ENCODE measurements around the gene GALNT12.

Gene GALNT12

DNA sequence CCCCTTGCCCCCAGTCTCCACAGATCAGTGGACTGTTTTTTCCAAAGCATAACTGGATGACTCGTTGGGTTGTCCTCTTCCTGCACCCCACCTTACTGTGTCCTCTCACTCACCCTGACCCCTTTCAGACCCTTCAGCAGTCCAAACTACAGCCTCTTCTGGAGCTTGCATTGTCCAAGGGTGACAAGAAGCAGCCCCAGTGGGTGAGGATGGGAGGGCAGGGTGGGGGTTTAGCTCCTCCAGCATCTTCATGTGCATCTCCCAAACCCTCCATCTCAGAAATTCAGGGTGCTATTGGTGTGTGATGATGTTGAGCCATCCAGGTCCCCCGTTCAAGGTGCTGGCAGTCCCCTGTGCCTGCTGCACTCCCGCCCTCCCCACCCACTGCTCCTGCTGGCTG lies 73.9 kb downstream of the GALNT12 start:
- DNase-seq (ENCODE audit: low read depth): no peak

DNA sequence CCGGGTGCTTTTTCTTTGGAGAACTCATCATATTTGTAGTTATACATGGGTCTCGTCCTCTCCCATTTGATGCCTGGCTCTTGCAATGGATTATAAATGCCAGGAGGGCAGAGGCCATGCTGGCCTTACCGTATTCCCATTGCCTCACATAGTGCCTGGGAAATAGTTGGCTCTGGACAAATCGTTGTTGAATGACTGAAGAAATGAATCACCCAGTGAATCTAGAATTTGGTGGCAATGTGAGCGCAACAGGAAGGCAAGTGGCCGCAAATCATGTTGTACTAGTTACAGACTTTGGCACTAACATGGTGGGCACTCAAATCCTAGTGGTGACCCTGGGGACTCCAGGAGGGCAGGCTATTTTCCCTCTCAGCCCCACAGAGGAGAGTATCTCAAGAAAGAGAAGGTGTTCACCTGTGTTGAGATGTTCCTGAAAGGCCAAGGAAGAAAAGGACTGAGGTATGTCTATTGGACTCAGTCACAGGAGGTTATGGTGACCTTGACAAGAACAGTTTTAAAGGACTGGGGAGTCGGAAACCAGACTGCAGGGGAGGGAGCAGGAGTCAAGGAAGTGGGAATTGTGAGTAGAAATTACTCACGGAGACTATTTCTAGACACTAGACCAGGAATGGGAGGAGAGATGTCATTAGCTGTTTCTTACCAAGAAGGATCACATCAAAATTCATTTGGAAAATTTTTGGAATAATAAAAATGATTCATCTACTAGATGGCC lies 74.5 kb downstream of the GALNT12 start:
- no peak for DNase-seq (ENCODE audit: low read depth)

DNA sequence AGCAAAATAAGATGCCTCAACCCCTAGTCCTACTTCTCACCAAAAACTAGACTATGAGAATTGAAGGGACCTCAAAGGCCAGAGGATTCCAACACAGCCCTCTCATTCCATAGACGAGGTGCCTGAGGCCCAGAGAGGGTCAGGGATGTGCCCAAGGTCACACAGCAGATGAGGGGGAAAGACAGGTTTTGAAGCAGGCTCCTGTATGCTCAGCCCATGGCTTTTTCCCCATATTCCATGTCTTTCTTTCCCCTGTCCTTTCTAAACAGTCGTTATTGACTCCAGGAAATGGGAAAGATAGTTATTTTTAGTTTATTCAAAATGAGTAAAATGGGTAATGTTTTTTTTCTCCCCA lies 75.1 kb downstream of the GALNT12 start:
- DNase-seq (ENCODE audit: low read depth): no peak

DNA sequence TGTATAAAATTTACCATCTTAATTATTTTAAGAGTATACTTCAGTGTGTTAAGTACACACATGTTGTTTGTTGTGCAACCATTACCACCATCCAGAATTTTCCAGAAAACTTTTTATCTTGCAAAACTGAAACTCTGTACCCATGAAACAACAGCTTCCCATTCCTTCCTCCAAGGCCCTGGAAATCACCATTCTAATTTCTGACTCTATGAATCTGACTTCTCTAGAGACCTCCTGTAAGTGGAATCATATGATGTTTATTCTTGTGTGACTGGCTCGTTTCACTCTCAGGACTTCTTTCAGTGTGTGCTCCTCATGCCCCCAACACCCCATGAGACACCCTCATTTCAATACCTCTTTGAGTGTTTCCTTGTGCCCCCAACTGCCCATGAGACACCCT lies 75.8 kb downstream of the GALNT12 start:
- DNase-seq (ENCODE audit: low read depth): no peak

DNA sequence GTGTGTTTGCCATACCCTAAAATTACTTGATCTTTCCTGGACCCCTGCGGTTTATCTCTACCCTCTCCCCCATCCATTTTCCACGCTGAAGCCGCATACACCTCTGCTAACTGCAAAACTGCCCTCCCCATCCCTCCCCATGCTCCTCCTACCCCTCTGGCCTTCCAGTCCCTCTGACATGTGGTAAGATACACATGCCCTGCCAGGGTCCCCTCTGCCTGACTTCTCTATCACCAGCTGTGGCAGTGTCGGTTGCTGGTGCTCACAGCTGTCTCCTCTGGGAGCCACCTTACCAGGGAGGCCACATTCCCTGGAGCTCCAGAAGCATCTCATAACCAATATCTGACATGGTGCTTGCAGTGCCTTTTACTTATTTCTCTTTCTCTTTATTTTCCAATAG lies 77.4 kb downstream of the GALNT12 start:
- no peak for DNase-seq (ENCODE audit: low read depth)

DNA sequence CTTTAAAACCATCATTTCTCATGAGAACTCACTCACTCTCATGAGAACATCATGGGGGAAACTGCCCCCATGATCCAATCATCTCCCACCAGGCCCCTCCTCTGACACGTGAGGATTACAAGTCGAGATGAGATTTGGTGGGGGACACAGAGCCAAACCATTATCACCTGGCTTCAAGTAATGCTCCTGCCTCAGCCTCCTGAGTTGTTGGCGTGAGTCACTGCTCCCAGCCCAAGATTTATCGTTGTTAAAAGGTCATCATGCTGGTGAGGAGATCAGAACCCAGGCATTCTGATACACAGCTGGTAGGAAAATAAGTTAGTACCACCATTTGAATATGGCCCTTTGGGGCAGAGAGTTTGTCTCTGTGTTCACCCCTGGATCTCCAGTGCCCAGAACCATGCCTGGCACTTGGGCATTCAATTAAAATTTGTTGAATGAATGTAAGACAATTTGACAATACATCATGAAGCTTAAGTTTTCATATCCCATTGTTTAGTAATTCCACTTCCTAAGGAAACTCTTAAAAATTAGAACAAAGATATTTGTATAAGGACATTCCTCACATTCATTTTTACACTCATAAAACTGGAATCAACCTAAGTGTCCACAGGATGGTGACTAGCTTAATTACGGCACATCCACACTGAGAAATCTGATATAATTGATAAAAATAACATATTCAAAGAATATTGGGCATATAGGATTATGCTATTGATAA lies 78.3 kb downstream of the GALNT12 start:
- DNase-seq (ENCODE audit: low read depth): no peak

DNA sequence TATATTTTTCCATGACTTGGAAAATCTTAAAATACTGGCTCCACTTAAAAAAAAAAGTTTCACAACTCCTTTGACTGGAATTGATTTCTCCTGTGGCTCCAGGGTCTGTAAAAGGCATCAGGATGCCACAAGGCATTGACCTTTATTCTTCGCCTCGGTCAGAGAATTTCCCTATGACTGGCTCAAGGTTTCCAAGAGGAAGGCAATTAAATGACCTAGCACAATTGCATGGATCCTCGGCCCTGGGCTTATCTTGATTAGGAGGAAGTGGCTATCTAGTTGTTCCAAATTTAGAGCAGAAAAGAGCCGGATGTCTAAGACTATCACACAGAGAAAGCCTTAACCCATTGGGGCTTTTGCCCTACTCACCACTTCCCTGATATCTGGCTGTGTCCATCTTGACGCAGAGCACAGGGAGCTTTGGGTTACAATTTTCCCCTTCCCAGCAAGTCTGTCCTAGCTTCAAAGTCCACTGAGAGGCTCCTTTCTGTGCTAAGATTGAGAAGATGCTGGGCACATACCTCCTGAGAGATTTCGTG lies 79.3 kb downstream of the GALNT12 start:
- DNase-seq (ENCODE audit: low read depth): no peak

DNA sequence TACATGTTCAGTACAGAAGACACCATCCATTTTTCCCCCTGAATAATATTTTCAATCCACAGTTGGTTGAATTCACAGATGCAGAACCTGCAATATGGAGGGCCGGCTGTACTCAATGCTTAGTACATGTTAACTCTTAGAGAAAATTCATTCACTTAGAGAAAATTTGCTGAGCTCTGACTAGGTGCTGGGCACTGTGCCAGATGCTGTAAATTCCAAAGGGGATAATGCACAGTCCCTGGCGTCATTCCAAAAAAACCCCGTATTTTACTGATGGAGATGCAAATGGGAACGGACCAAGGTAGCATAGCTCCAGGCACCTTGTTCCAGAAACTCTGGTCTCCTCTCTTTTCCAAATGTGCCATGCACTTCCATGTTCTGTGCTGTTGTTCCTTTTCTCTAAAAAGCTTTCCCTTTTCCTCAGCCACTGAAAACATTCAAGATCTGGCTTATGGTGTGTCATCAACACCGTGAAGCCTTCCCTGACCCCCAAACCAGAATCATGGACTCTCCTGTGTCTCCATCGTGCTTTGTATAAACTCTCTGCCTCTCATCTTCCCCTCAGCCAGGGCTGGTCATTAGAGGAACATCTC lies 80.5 kb downstream of the GALNT12 start:
- DNase-seq (ENCODE audit: low read depth): no peak

DNA sequence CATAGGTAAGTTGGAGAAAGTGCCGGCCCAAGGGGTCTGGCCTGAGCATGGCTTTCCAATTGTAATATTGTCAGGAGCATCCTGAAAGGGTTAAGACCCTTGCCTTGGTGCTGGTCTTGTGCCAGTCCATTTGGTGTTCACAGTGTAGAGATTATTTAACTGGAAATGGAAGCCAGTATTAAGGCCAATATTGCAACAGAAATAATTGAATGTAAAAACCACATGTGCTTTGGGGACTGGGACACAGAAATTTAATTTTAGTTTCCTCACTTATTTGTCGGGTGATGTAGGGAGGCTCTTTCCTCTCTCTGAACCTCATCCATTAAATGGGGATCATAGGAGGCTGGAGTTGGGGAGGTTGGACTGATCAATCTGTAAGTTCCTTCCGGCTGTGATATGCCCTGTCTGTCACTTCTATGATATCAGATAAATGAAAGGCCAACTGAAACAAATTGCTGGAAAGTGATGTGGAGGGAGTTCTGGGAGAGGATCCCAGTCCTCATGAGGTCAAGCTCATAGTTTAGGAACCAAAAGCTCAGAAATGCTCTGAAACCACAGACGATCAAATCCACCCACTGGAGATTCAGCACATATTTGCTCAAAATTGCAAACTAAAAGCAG lies 81.4 kb downstream of the GALNT12 start:
- DNase-seq (ENCODE audit: low read depth): no peak

DNA sequence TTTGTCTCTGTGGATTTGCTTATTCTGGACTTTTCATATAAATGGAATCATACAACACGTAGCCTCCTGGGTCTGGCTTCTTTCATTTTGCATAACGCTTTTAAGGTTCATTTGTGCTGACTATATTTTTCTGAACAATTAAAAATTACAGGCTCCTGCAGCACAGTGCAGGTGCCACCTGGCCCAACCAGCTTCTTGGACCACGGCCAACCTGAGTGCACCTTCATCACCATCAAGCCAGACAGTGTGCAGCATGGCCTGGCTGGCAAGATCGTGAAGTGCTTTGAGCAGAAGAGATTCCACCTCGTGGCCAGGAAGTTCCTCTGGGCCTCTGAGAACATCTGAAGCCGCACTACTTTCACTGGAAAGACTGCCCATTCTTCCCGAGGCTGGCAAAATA lies 82.8 kb downstream of the GALNT12 start:
- DNase-seq (ENCODE audit: low read depth): no peak

DNA sequence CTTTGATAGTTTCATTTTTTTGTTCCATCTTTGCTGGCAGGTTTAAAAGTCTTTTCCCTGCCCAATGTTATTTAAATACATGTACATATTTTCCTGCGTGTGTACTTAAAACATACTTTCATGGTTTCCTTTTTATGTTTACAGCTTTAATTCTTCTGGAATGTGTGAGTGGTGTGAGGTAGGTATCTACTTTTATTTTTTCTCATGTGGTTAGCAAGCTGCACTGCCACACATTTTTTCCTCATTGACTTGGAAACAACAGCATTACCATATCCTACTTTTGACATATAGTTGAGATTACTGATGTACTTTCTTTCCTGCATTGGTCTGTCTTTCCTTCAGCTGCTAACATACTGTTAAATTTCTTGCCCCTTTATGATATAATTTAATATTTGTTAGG lies 84.8 kb downstream of the GALNT12 start:
- DNase-seq (ENCODE audit: low read depth): no peak

DNA sequence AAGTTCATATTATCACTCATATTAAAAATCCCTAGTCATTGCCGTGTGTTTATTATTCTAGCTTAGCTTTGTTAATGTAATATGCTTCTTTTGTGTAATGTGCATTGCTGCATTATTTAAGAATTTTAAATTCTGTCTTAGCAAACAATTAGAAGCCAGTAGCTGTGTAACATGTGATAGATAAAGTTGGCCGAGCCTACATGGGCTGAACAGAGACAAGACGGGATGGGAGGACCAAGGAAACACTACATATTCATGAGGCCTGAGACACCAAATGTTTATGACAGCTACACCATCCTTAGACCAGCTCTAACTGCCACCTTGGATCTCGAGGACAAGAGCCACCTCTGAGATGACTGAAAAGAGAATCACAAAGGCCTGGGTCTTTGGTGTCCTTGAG lies 85.2 kb downstream of the GALNT12 start:
- no peak for DNase-seq (ENCODE audit: low read depth)

DNA sequence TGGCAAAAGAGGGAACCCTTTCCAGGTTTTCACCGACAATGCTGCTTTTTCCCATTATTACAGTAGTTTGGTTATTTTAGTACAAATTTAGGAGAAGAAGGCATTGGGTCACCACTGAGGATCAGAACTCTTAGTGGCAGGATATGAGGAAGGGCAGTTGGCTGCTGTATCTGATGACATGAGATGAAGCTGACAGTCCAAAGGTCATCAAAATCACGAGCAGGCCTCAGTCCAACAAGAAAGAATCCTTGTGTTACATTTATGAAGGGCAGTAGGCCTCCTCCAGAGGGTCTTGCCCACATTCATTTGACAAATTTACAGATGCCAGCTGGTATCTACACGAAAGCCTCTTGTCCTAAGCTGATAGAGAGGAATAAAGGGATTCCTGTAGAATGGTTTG lies 86.7 kb downstream of the GALNT12 start:
- DNase-seq (ENCODE audit: low read depth): no peak

DNA sequence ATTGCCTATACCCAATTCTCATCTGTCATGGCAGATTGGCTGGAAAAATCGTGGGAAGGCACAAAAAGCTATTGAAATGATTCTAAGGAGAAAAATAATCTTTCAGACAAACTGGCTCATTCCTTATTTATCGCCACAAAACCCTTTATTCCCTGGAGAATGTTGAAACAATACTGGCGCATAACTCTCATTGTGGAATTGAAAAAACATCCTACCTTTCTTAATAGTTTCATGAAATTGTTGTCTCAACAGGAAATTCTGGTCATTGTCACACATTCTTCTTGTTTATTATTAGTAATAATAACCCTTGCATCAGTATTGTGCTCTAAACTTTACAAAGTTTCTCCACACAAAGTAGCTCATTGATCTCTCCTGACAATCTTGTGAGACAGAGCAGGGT lies 87.3 kb downstream of the GALNT12 start:
- no peak for DNase-seq (ENCODE audit: low read depth)

DNA sequence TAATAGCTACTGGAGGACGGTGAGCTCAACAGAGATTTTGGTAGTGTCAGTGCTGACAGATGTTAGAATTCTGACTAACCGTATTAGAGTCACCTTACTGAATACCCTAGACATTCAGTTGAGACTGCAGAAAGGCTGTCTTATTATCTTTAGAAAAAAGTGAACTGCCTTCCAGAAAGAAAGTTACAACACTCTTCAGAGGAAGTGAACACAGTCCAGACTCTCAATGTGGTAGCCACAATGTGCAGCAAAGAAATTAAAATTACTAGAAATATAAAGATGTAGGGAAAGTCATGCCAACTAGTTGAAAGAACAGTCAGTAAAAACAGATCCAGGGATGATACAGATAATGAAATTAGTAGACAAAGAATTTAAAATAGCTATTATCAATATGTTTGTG lies 89.2 kb downstream of the GALNT12 start:
- DNase-seq (ENCODE audit: low read depth): no peak

DNA sequence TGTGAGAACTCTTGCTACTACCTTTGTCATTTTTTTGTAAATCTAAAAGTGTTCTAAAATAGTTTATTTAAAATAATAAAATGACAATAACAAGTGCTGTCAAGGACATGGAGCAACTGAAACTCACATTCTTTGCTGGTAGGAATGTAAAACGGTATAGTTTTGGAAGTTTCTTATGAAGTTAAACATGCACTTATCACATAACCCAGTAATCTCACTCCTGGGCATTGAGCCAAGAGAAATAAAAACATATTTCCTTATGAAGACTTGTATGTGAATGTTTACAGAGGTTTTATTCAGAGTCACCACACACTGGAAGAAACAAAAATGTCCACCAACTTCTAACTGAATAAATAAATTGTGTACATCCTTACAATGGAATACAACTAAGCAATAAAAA lies 90.3 kb downstream of the GALNT12 start:
- no peak for DNase-seq (ENCODE audit: low read depth)

DNA sequence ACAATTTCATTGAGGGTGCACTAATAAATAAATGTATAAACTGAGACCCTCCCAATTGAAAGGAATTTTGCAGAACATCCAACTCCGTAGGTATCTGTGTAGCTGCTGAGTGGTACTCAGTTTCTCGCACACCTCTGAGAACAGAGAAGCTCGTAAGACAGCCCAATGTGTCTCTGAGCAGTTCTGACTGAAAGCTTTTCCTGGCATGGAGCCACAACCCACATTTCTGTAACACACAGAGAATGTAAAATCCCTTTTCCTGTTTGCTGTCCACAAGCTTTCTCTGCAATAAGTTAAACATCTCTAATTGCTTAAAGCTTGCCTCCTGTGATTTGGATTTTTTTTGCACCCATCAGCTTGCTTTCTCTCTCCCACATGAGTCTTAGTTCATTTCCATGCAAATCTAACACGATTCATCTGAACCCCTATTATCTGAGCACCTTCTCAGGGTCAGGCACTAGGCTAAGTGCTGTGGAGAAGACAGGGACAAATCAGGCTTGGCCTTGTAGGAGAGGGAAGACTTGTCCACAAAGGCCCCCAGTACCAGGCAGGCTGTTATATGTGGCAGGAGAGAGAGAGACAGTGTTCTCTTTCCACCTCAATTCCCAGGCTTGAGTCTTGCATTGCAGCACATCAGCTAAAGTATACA lies 92.1 kb downstream of the GALNT12 start:
- no peak for DNase-seq (ENCODE audit: low read depth)
